HepG2 (cell line): ENCODE results near the gene POLR1H. TPM values are rescaled to one million over a fixed set of nuclear protein-coding genes. Genes with fewer than 3 reads are reported as not detected.

Experiments used
- ASH2L ChIP-seq: fragments of 300-600, 200-600 bp; sonication (generic); IDR thresholded peaks from 2 replicates; pipeline ENCODE4 v1.7.0; 2017; ENCODE audit warnings: low read depth, mild to moderate bottlenecking, moderate library complexity, mixed read lengths, low read length; ENCODE audit not compliant: insufficient read length
- CAMTA2 ChIP-seq: sonication (generic); formaldehyde crosslinking; IDR thresholded peaks from 2 replicates; pipeline ENCODE4 v1.4.0; 2020; ENCODE audit warnings: mild to moderate bottlenecking, missing genetic modification reagents, borderline replicate concordance
- DR1 ChIP-seq: sonication (generic); formaldehyde crosslinking; IDR thresholded peaks from 2 replicates; pipeline ENCODE4 v1.8.0; 2021; ENCODE audit warnings: mild to moderate bottlenecking, missing genetic modification reagents, inconsistent platforms
- ESRRA ChIP-seq: sonication (generic); formaldehyde crosslinking; IDR thresholded peaks from 2 replicates; pipeline ENCODE4 v1.5.1; 2020; ENCODE audit warnings: mild to moderate bottlenecking, low read depth, missing genetic modification reagents
- HES4 ChIP-seq: sonication (generic); formaldehyde crosslinking; IDR thresholded peaks from 2 replicates; pipeline ENCODE4 v1.9.0; 2021; ENCODE audit warnings: mild to moderate bottlenecking, missing genetic modification reagents, borderline replicate concordance
- IKZF1 ChIP-seq: fragments of 450-650 bp; IDR thresholded peaks from 2 replicates; pipeline ENCODE4 v1.7.1; 2016
- LRRFIP1 ChIP-seq: sonication (generic); formaldehyde crosslinking; conservative IDR thresholded peaks from 2 replicates; pipeline ENCODE4 v1.4.0; 2020; ENCODE audit warnings: missing genetic modification reagents
- MTA3 ChIP-seq: sonication (generic); formaldehyde crosslinking; IDR thresholded peaks from 2 replicates; pipeline ENCODE4 v1.4.0; 2020; ENCODE audit warnings: missing genetic modification reagents
- NFRKB ChIP-seq: fragments of 450-650 bp; IDR thresholded peaks from 2 replicates; pipeline ENCODE4 v1.6.1; 2017
- SMAD9 ChIP-seq: sonication (generic); formaldehyde crosslinking; IDR thresholded peaks from 2 replicates; pipeline ENCODE4 v1.5.1; 2020; ENCODE audit warnings: mild to moderate bottlenecking, missing genetic modification reagents
- SOX5 ChIP-seq: IDR thresholded peaks from 2 replicates; pipeline ENCODE4 v1.6.1; 2016; ENCODE audit warnings: borderline replicate concordance
- SP2 ChIP-seq: sonication (generic); formaldehyde crosslinking; IDR thresholded peaks from 2 replicates; pipeline ENCODE4 v1.5.1; 2020; ENCODE audit warnings: mild to moderate bottlenecking, missing genetic modification reagents
- TAF15 ChIP-seq: fragments of 200-400 bp; formaldehyde crosslinking; IDR thresholded peaks from one replicate; pipeline ENCODE4 v1.6.1; 2018; ENCODE audit warnings: mild to moderate bottlenecking, low read depth, low read length; ENCODE audit not compliant: poor library complexity, severe bottlenecking
- TFDP1 ChIP-seq: IDR thresholded peaks from 2 replicates; pipeline ENCODE4 v1.6.1; 2016; ENCODE audit warnings: missing compliant biosample characterization, missing genetic modification reagents, borderline replicate concordance
- THRA ChIP-seq: sonication (generic); formaldehyde crosslinking; IDR thresholded peaks from 2 replicates; pipeline ENCODE4 v1.4.0; 2020; ENCODE audit warnings: missing genetic modification reagents, borderline replicate concordance
- TOPORS ChIP-seq: sonication (generic); formaldehyde crosslinking; IDR thresholded peaks from 2 replicates; pipeline ENCODE4 v1.8.0; 2023; ENCODE audit warnings: mild to moderate bottlenecking, missing genetic modification reagents
- ZBTB42 ChIP-seq: sonication (generic); formaldehyde crosslinking; IDR thresholded peaks from 2 replicates; pipeline ENCODE4 v1.5.0; 2020; ENCODE audit warnings: mild to moderate bottlenecking, missing genetic modification reagents
- ZFP1 ChIP-seq: IDR thresholded peaks from 2 replicates; pipeline ENCODE4 v1.6.1; 2016
- ZMAT3 ChIP-seq: sonication (generic); formaldehyde crosslinking; conservative IDR thresholded peaks from 2 replicates; pipeline ENCODE4 v1.7.0; 2021; ENCODE audit warnings: missing genetic modification reagents
- ZNF577 ChIP-seq: sonication (generic); formaldehyde crosslinking; IDR thresholded peaks from 2 replicates; pipeline ENCODE4 v1.4.0; 2020; ENCODE audit warnings: mild to moderate bottlenecking, low read depth, missing genetic modification reagents, borderline replicate concordance
- ZNF615 ChIP-seq: sonication (generic); formaldehyde crosslinking; IDR thresholded peaks from 2 replicates; pipeline ENCODE4 v1.5.0; 2020; ENCODE audit warnings: mild to moderate bottlenecking, missing genetic modification reagents, borderline replicate concordance
- polyA plus RNA-seq, 8 experiments: library from polyadenylated mRNA; depleted of rRNA in 3 of 8; stranded (reverse) in 7 of 8; unstranded in 1 of 8; fragments of >200 nt; fragmentation: Illumina TruSeq in 4 of 8; extraction: Trizol in 4 of 8; gene quantifications; 2 replicates each; pipeline versions ENCODE4 v1.2.1 to v1.2.3, GENCODE V29; 2011 to 2016; ENCODE audit warnings: low read depth in 4 of 8, missing spikeins in 1 of 8, mixed read lengths in 1 of 8; ENCODE audit not compliant: insufficient read depth in 1 of 8
- total RNA-seq, 5 experiments: library from RNA; depleted of rRNA; stranded (reverse); fragments of >200 nt; fragmentation: Illumina TruSeq; extraction: Trizol; gene quantifications; 2 replicates each; pipeline ENCODE4 v1.2.3, GENCODE V29; 2016; ENCODE audit warnings: low read depth in 1 of 5
- TF ChIP-seq, protein P1 (sequence below): IDR thresholded peaks from 2 replicates; pipeline ENCODE4 v1.6.1; 2018; ENCODE audit warnings: missing genetic modification reagents
- TF ChIP-seq, protein P2 (sequence below): sonication (generic); formaldehyde crosslinking; IDR thresholded peaks from 2 replicates; pipeline ENCODE4 v1.4.0; 2020; ENCODE audit warnings: missing genetic modification reagents

The POLR1H gene
- total and polyA plus RNA-seq, 2 of the 13 experiments (the other 11 are each of a cell fraction or from before 2014, with no cell fraction given) = 61.4 to 79.8 TPM

- peak; percentile 81; the same call in 1 of the 2 replicates for TF ChIP-seq HES4 (CRISPR knock-in tag)
- TF ChIP-seq DR1 (CRISPR knock-in tag) = peak; percentile 93
- TF ChIP-seq CAMTA2 (CRISPR knock-in tag) = peak; percentile 90
- TF ChIP-seq ZNF615 (CRISPR knock-in tag) = no peak
- TF ChIP-seq MTA3 (CRISPR knock-in tag) = no peak
- TF ChIP-seq ESRRA (CRISPR knock-in tag) = peak; percentile 35; the same call in 1 of the 2 replicates
- TF ChIP-seq, protein P1, sequence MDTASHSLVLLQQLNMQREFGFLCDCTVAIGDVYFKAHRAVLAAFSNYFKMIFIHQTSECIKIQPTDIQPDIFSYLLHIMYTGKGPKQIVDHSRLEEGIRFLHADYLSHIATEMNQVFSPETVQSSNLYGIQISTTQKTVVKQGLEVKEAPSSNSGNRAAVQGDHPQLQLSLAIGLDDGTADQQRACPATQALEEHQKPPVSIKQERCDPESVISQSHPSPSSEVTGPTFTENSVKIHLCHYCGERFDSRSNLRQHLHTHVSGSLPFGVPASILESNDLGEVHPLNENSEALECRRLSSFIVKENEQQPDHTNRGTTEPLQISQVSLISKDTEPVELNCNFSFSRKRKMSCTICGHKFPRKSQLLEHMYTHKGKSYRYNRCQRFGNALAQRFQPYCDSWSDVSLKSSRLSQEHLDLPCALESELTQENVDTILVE (CRISPR knock-in tag) = peak; percentile 88
- TF ChIP-seq THRA (CRISPR knock-in tag) = peak; percentile 78; the same call in 1 of the 2 replicates
- TF ChIP-seq ZNF577 (CRISPR knock-in tag) = no peak
- TF ChIP-seq ZFP1 = peak; percentile 87; the same call in 1 of the 2 replicates
- TF ChIP-seq TOPORS (CRISPR knock-in tag) = no peak
- TF ChIP-seq SOX5 (CRISPR knock-in tag) = peak; percentile 75; the same call in 1 of the 2 replicates
- peak; percentile 2 for TF ChIP-seq SP2 (CRISPR knock-in tag)
- TF ChIP-seq, protein P2, sequence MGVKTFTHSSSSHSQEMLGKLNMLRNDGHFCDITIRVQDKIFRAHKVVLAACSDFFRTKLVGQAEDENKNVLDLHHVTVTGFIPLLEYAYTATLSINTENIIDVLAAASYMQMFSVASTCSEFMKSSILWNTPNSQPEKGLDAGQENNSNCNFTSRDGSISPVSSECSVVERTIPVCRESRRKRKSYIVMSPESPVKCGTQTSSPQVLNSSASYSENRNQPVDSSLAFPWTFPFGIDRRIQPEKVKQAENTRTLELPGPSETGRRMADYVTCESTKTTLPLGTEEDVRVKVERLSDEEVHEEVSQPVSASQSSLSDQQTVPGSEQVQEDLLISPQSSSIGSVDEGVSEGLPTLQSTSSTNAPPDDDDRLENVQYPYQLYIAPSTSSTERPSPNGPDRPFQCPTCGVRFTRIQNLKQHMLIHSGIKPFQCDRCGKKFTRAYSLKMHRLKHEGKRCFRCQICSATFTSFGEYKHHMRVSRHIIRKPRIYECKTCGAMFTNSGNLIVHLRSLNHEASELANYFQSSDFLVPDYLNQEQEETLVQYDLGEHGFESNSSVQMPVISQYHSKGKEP (CRISPR knock-in tag) = 0 out of 2 replicates have a peak, but pooled peaks have one; percentile 54
- TF ChIP-seq ASH2L = peak; percentile 97
- no peak for TF ChIP-seq TFDP1
- TF ChIP-seq ZMAT3 = peak; percentile 95
- TF ChIP-seq TAF15 = no peak
- TF ChIP-seq NFRKB = no peak
- peak; percentile 81; the same call in 1 of the 2 replicates for TF ChIP-seq SMAD9 (CRISPR knock-in tag)
- peak; percentile 57; the same call in 1 of the 2 replicates for TF ChIP-seq ZBTB42 (CRISPR knock-in tag)
- TF ChIP-seq LRRFIP1 = no peak
- no peak for TF ChIP-seq IKZF1
Measured at GRCh38 chr6:30061092-30061857, at the start of gene POLR1H (continued).
